CD4-positive, alpha-beta memory T cell (primary cell): ENCODE measurements around the gene SEC31A. TPM values are rescaled to one million over a fixed set of nuclear protein-coding genes. Genes with fewer than 3 reads are reported as not detected.
A peak's percentile ranks its signal among the peaks of the same experiment; 100 is the strongest.
"Not testable (repeated sequence)": the region's sequence is repeated elsewhere in the genome, so short reads cannot be mapped to it uniquely, and the experiment has no call there.

Experiments used
- CTCF ChIA-PET: fragments of 350-600 bp; sonication (Branson Sonifier 250); formaldehyde crosslinking; loops from one replicate; lab custom pipeline; 2021; ENCODE audit warnings: inconsistent platforms; ENCODE audit not compliant: partially characterized antibody; lab: Charles Lee
- POLR2A ChIA-PET: fragments of 350-600 bp; sonication (Branson Sonifier 250); formaldehyde crosslinking; loops from one replicate; lab custom pipeline; 2021; ENCODE audit not compliant: partially characterized antibody; lab: Charles Lee
- DNase-seq, 5 donors: peaks; one replicate each; pipeline versions ENCODE4 v3.0.0 to v3.0.0-alpha.2; 2020 to 2022; ENCODE audit warnings: mixed read lengths in 1 of 5
- H3K27ac ChIP-seq: one replicate; pipeline ENCODE4 v1.7.0; 2013; ENCODE audit warnings: low read depth, low read length
- H3K27me3 ChIP-seq: 2 replicates; pipeline ENCODE4 v1.7.0; 2013; ENCODE audit warnings: mild to moderate bottlenecking, low read length, moderate library complexity; ENCODE audit not compliant: insufficient read depth
- H3K36me3 ChIP-seq: 2 replicates; pipeline ENCODE4 v1.7.0; 2013; ENCODE audit warnings: mild to moderate bottlenecking, low read length, moderate library complexity; ENCODE audit not compliant: insufficient read depth
- H3K4me1 ChIP-seq: 2 replicates; pipeline ENCODE4 v1.7.0; 2013; ENCODE audit warnings: mild to moderate bottlenecking, low read length, moderate library complexity; ENCODE audit not compliant: insufficient read depth
- H3K4me3 ChIP-seq, 2 donors: one replicate each; pipeline ENCODE4 v1.7.0; 2013; ENCODE audit warnings: low read length in 2 of 2, mild to moderate bottlenecking in 1 of 2
- H3K9me3 ChIP-seq, 2 donors: one replicate each; pipeline ENCODE4 v1.7.0; 2013; ENCODE audit warnings: low read length in 2 of 2, control low read depth in 1 of 2; ENCODE audit not compliant: control insufficient read depth in 1 of 2
- H3K27ac Mint-ChIP-seq, 7 donors: one replicate each; pipeline ENCODE4 v1.8.0; 2020 to 2021; ENCODE audit warnings: mixed read lengths in 7 of 7, mild to moderate bottlenecking in 6 of 7, inconsistent platforms in 3 of 7, moderate library complexity in 3 of 7
- H3K27me3 Mint-ChIP-seq, 2 donors: one replicate each; pipeline ENCODE4 v1.8.0; 2020 to 2021; ENCODE audit warnings: mixed read lengths in 2 of 2
- H3K36me3 Mint-ChIP-seq, 2 donors: one replicate each; pipeline ENCODE4 v1.8.0; 2020 to 2021; ENCODE audit warnings: mixed read lengths in 2 of 2, inconsistent platforms in 1 of 2, mild to moderate bottlenecking in 1 of 2
- H3K4me1 Mint-ChIP-seq, 4 donors: one replicate each; pipeline ENCODE4 v1.8.0; 2020 to 2021; ENCODE audit warnings: mixed read lengths in 4 of 4, mild to moderate bottlenecking in 1 of 4
- H3K4me3 Mint-ChIP-seq, 8 donors: one replicate each; pipeline ENCODE4 v1.8.0; 2020 to 2021; ENCODE audit warnings: mixed read lengths in 8 of 8, mild to moderate bottlenecking in 7 of 8, moderate library complexity in 6 of 8, inconsistent platforms in 3 of 8
- H3K9me3 Mint-ChIP-seq, 8 donors: one replicate each; pipeline ENCODE4 v1.8.0; 2020 to 2021; ENCODE audit warnings: mixed read lengths in 8 of 8, mild to moderate bottlenecking in 5 of 8, inconsistent platforms in 3 of 8, moderate library complexity in 1 of 8
- intact Hi-C: fragments of 100-400 bp; cut with micrococcal nuclease; formaldehyde crosslinking; loops from one replicate; pipeline ENCODE4 v1.15.1; 2023
- polyA plus RNA-seq, 2 donors: library from polyadenylated mRNA; unstranded; fragments of 300-500 nt; fragmentation: Illumina TruSeq; gene quantifications; one replicate each; pipeline ENCODE4 v1.2.3, GENCODE V29; 2021
- total RNA-seq, 2 experiments: library from RNA; stranded (reverse); gene quantifications; one replicate each; pipeline ENCODE4 v1.2.3, GENCODE V29; 2021

Gene SEC31A
- total and polyA plus RNA-seq, 4 experiments from 2014 or later = 138 to 175 (median 162) TPM

- Histone ChIP-seq H3K27ac (no peak overlapping the region), H3K9me3 (no peaks in the 10 kb centered on the region), H3K36me3 (no peaks in the 10 kb centered on the region), H3K4me3 (no peak overlapping the region), H3K27me3 (no peaks in the 10 kb centered on the region), H3K4me1 (no peaks in the 10 kb centered on the region)
- POLR2A ChIA-PET = no interaction called here
- intact Hi-C loops = no loop called here
- no peaks in the 10 kb centered on the region for H3K27me3 Mint-ChIP-seq
- H3K27ac Mint-ChIP-seq = peak overlapping the region in 1 of 7 donors; percentile 12
- no peaks in the 10 kb centered on the region for H3K4me1 Mint-ChIP-seq
- CTCF ChIA-PET = no interaction called here
- no peaks in the 10 kb centered on the region for H3K9me3 Mint-ChIP-seq
- H3K4me3 Mint-ChIP-seq = no peak overlapping the region
- DNase-seq = no peak
- peaks cover 6 to 10% of the 10 kb centered on the region in 2 donors for H3K36me3 Mint-ChIP-seq
These were observed 28.4 kb upstream of the SEC31A start for GRCh38 chr4:82919386-82919785.

GRCh38 chr4:82918091-82918490 lies 27.1 kb upstream of the SEC31A start:
- POLR2A ChIA-PET = no interaction called here

GRCh38 chr4:82913968-82914367 lies 23.0 kb upstream of the SEC31A start:
- H3K9me3 ChIP-seq, H3K4me1 Mint-ChIP-seq, H3K4me1 ChIP-seq, intact Hi-C loops, H3K4me3 Mint-ChIP-seq, H3K27ac ChIP-seq, POLR2A ChIA-PET, H3K9me3 Mint-ChIP-seq, H3K36me3 ChIP-seq, DNase-seq, H3K4me3 ChIP-seq, H3K27me3 Mint-ChIP-seq, H3K27me3 ChIP-seq: not testable (repeated sequence)
- H3K36me3 Mint-ChIP-seq = peaks cover 6 to 25% of the 10 kb centered on the region in 2 donors
- peak overlapping the region in 1 of 7 donors; percentile 53 for H3K27ac Mint-ChIP-seq
- CTCF ChIA-PET = interaction anchor here (1.7 kb wide), 1 partner anchor 22 kb away, joined by 3 read pairs; no protein-coding TSS in a partner anchor

More at GRCh38 chr4:82918091-82918490, 27.1 kb upstream of the SEC31A start:
- no peak overlapping the region for H3K4me3 ChIP-seq
- CTCF ChIA-PET = no interaction called here
- Mint-ChIP-seq H3K4me3 (no peak overlapping the region), H3K4me1 (no peaks in the 10 kb centered on the region), H3K9me3 (no peaks in the 10 kb centered on the region), H3K36me3 (peaks cover 6 to 15% of the 10 kb centered on the region in 2 donors), H3K27ac (no peak overlapping the region), H3K27me3 (no peaks in the 10 kb centered on the region)
- no peaks in the 10 kb centered on the region for H3K4me1 ChIP-seq
- H3K9me3 ChIP-seq = no peaks in the 10 kb centered on the region
- no peak for DNase-seq
- no peaks in the 10 kb centered on the region for H3K36me3 ChIP-seq
- no peak overlapping the region for H3K27ac ChIP-seq
- no peaks in the 10 kb centered on the region for H3K27me3 ChIP-seq
- intact Hi-C loops = no loop called here

GRCh38 chr4:82913305-82913704 lies 22.4 kb upstream of the SEC31A start:
- Mint-ChIP-seq H3K36me3 (peaks cover 4 to 25% of the 10 kb centered on the region in 2 donors), H3K9me3 (no peaks in the 10 kb centered on the region), H3K4me1 (peaks cover 0 to 2% (median 0%) of the 10 kb centered on the region in 4 donors), H3K27ac (peak overlapping the region in 1 of 7 donors; percentile 53), H3K4me3 (no peak overlapping the region), H3K27me3 (no peaks in the 10 kb centered on the region)
- POLR2A ChIA-PET = no interaction called here
- Histone ChIP-seq H3K9me3 (no peaks in the 10 kb centered on the region), H3K27ac (no peak overlapping the region), H3K27me3 (no peaks in the 10 kb centered on the region), H3K4me3 (no peak overlapping the region), H3K36me3 (no peaks in the 10 kb centered on the region), H3K4me1 (no peaks in the 10 kb centered on the region)
- intact Hi-C loops = no loop called here
- DNase-seq = no peak
- CTCF ChIA-PET = interaction anchor here (1.7 kb wide), 1 partner anchor 23 kb away, joined by 3 read pairs; no protein-coding TSS in a partner anchor

- no peak overlapping the region for H3K4me3 ChIP-seq
- DNase-seq = no peak
- H3K9me3 Mint-ChIP-seq = no peaks in the 10 kb centered on the region
- no peaks in the 10 kb centered on the region for H3K9me3 ChIP-seq
- CTCF ChIA-PET = interaction anchor here (0.6 kb wide), 1 partner anchor 371 kb away, joined by 3 read pairs; no protein-coding TSS in a partner anchor
- H3K4me3 Mint-ChIP-seq = no peak overlapping the region
- H3K27ac ChIP-seq = no peak overlapping the region
- H3K36me3 ChIP-seq = no peaks in the 10 kb centered on the region
- POLR2A ChIA-PET = no interaction called here
- peaks cover 0 to 19% of the 10 kb centered on the region in 2 donors for H3K36me3 Mint-ChIP-seq
- H3K27me3 ChIP-seq = no peaks in the 10 kb centered on the region
- no peaks in the 10 kb centered on the region for H3K27me3 Mint-ChIP-seq
- peaks cover 3 to 10% (median 5%) of the 10 kb centered on the region in 4 donors for H3K4me1 Mint-ChIP-seq
- no peak overlapping the region for H3K27ac Mint-ChIP-seq
- intact Hi-C loops = no loop called here
- peaks cover 7% of the 10 kb centered on the region for H3K4me1 ChIP-seq
These were observed 18.4 kb upstream of the SEC31A start for GRCh38 chr4:82909326-82909725.

- DNase-seq = no peak
- Mint-ChIP-seq H3K4me1 (peaks cover 3 to 14% (median 5%) of the 10 kb centered on the region in 4 donors), H3K36me3 (peaks cover 0 to 15% of the 10 kb centered on the region in 2 donors), H3K4me3 (no peak overlapping the region), H3K9me3 (no peaks in the 10 kb centered on the region), H3K27me3 (no peaks in the 10 kb centered on the region), H3K27ac (no peak overlapping the region)
- Histone ChIP-seq H3K4me3 (no peak overlapping the region), H3K27me3 (no peaks in the 10 kb centered on the region), H3K36me3 (no peaks in the 10 kb centered on the region), H3K4me1 (peaks cover 16% of the 10 kb centered on the region), H3K9me3 (no peaks in the 10 kb centered on the region), H3K27ac (no peak overlapping the region)
- CTCF ChIA-PET = interaction anchor here (0.8 kb wide), 1 partner anchor 54 kb away, joined by 3 read pairs; no protein-coding TSS in a partner anchor
- POLR2A ChIA-PET = interaction anchor here (1.2 kb wide), 1 partner anchor 129 kb away, joined by 3 read pairs; the partner anchor contains the start of gene COPS4
- intact Hi-C loops = no loop called here
These were observed 15.5 kb upstream of the SEC31A start for GRCh38 chr4:82906469-82906868.

GRCh38 chr4:82905205-82905604 lies 14.3 kb upstream of the SEC31A start:
- H3K27ac ChIP-seq = no peak overlapping the region
- DNase-seq = peak in 1 of 5 donors; percentile 45
- Mint-ChIP-seq H3K4me1 (peaks cover 3 to 14% (median 4%) of the 10 kb centered on the region in 4 donors), H3K27ac (peak overlapping the region in 4 of 7 donors; percentile 8 to 72 (median 34)), H3K36me3 (peaks cover 0 to 9% of the 10 kb centered on the region in 2 donors), H3K27me3 (no peaks in the 10 kb centered on the region), H3K9me3 (no peaks in the 10 kb centered on the region), H3K4me3 (peak overlapping the region in 2 of 8 donors; percentile 13 to 26)
- H3K27me3 ChIP-seq = no peaks in the 10 kb centered on the region
- intact Hi-C loops = no loop called here
- peaks cover 20% of the 10 kb centered on the region for H3K4me1 ChIP-seq
- POLR2A ChIA-PET = interaction anchor here (0.7 kb wide), 1 partner anchor 102 kb away, joined by 3 read pairs; no protein-coding TSS in a partner anchor
- CTCF ChIA-PET = no interaction called here
- H3K4me3 ChIP-seq = no peak overlapping the region
- no peaks in the 10 kb centered on the region for H3K36me3 ChIP-seq
- H3K9me3 ChIP-seq = no peaks in the 10 kb centered on the region
